ENCODE measurements around the gene TPSD1.

The TPSD1 gene

GRCh38 chr16:1299012-1299867, 43.4 kb downstream of the TPSD1 start:
- DNase-seq (ENCODE audit: low read depth, low spot score) = no peak

- DNase-seq (ENCODE audit: low read depth, low spot score) = no peak
These were observed 44.0 kb downstream of the TPSD1 start for GRCh38 chr16:1299868-1300203.

GRCh38 chr16:1300664-1301476, 45.0 kb downstream of the TPSD1 start:
- DNase-seq (ENCODE audit: low read depth, low spot score) = no peak

GRCh38 chr16:1301562-1301961, 45.7 kb downstream of the TPSD1 start:
- DNase-seq (ENCODE audit: low read depth, low spot score) = no peak

- DNase-seq (ENCODE audit: low read depth, low spot score) = no peak
These were observed 50.0 kb downstream of the TPSD1 start for GRCh38 chr16:1305823-1306222.

- no peak for DNase-seq (ENCODE audit: low read depth, low spot score)
These were observed 50.5 kb downstream of the TPSD1 start for GRCh38 chr16:1306334-1306733.

- no peak for DNase-seq (ENCODE audit: low read depth, low spot score)
These were observed 52.4 kb downstream of the TPSD1 start for GRCh38 chr16:1308036-1308976.
